HepG2 (cell line): ENCODE results near the gene DENND5A. TPM values are rescaled to one million over a fixed set of nuclear protein-coding genes. Genes with fewer than 3 reads are reported as not detected.

Experiments
- ATAC-seq: fragments of 200-7000 bp; cut with Tn5 transposase; 3 replicates; pipeline ENCODE4 v1.9.1; 2020; ENCODE audit warnings: mild to moderate bottlenecking, moderate library complexity
- BruUV-seq: library from RNA; stranded (reverse); fragments of 400-500 nt; replicated peaks from 2 replicates; lab custom pipeline; 2021; lab: Mats Ljungman, UMichigan
- CTCF ChIA-PET: fragments of 300-600 bp; formaldehyde crosslinking; extraction: SDS; loops from one replicate; lab custom pipeline; 2021; ENCODE audit warnings: low total read pairs, inconsistent platforms, low intra/inter-chr PET ratio; lab: Yijun Ruan, JAX
- POLR2A ChIA-PET: fragments of 350-600 bp; sonication (Branson Sonifier 250); formaldehyde crosslinking; loops from one replicate; lab custom pipeline; 2020; ENCODE audit warnings: antibody characterized with exemption, inconsistent platforms; lab: Yijun Ruan, JAX
- DNase-seq: peaks from one replicate; pipeline ENCODE4 v3.0.0-alpha.2; 2015; ENCODE audit warnings: low spot score
- FAIRE-seq: peaks from 3 replicates; lab custom pipeline; 2011; peaks lifted over from hg19 to GRCh38; lab: Jason Lieb, UNC
- H2AFZ ChIP-seq: one replicate; pipeline ENCODE4 v1.6.1; 2011; ENCODE audit warnings: low read length, inconsistent platforms
- H3K27ac ChIP-seq: fragments of 300-600 bp; 3 replicates; pipeline ENCODE4 v1.8.0; 2011; ENCODE audit warnings: mixed run types, mild to moderate bottlenecking, mixed read lengths, low read length, inconsistent platforms; ENCODE audit not compliant: insufficient read depth; ENCODE audit errors: extremely low read length
- H3K27me3 ChIP-seq, 2 experiments: fragments of 200-600 bp in 1 of 2; 2 replicates in 1 of 2; 3 replicates in 1 of 2; pipeline versions ENCODE4 v1.6.0 to v1.8.0; 2011; ENCODE audit warnings: low read length in 2 of 2, mild to moderate bottlenecking in 2 of 2, moderate library complexity in 2 of 2, inconsistent platforms in 1 of 2; ENCODE audit not compliant: insufficient read depth in 2 of 2, control insufficient read depth in 1 of 2
- H3K36me3 ChIP-seq, 2 experiments: fragments of 200-600 bp in 1 of 2; replicated peaks in 1 of 2; 2 replicates in 1 of 2; 3 replicates in 1 of 2; pipeline versions ENCODE4 v1.5.1 to v1.8.0; 2011; ENCODE audit warnings: low read length in 2 of 2, inconsistent platforms in 1 of 2; ENCODE audit not compliant: insufficient read depth in 2 of 2, control insufficient read depth in 1 of 2
- H3K4me1 ChIP-seq: 2 replicates; pipeline ENCODE4 v1.5.1; 2012; ENCODE audit warnings: low read length, inconsistent platforms; ENCODE audit not compliant: insufficient read depth
- H3K4me2 ChIP-seq: 2 replicates; pipeline ENCODE4 v1.6.0; 2011; ENCODE audit warnings: low read depth, low read length, inconsistent platforms
- H3K4me3 ChIP-seq, 3 experiments: fragments of 200-600 bp in 1 of 3; sonication (generic), shearing (Covaris generic) in 1 of 3; replicated peaks in 1 of 3; 2 replicates each; pipeline ENCODE4 v1.5.1; 2011 to 2016; ENCODE audit warnings: low read length in 3 of 3, inconsistent platforms in 2 of 3, low read depth in 2 of 3, mild to moderate bottlenecking in 2 of 3, control low read depth in 1 of 3, mixed read lengths in 1 of 3; ENCODE audit not compliant: insufficient read depth in 1 of 3
- H3K79me2 ChIP-seq: one replicate; pipeline ENCODE4 v1.6.1; 2011; ENCODE audit warnings: low read length, inconsistent platforms; ENCODE audit not compliant: insufficient read depth
- H3K9ac ChIP-seq: 2 replicates; pipeline ENCODE4 v1.6.0; 2011; ENCODE audit warnings: mild to moderate bottlenecking, low read depth, low read length, inconsistent platforms; ENCODE audit not compliant: insufficient read depth
- H3K9me3 ChIP-seq: 2 replicates; pipeline ENCODE4 v1.5.1; 2012; ENCODE audit warnings: mild to moderate bottlenecking, low read length
- H4K20me1 ChIP-seq: 2 replicates; pipeline ENCODE4 v1.6.0; 2011; ENCODE audit warnings: inconsistent platforms, mild to moderate bottlenecking, low read length, moderate library complexity; ENCODE audit not compliant: insufficient read depth
- ZFP36L1 ChIP-seq: sonication (generic); formaldehyde crosslinking; IDR thresholded peaks from 2 replicates; pipeline ENCODE4 v1.8.0; 2022; ENCODE audit warnings: mild to moderate bottlenecking, missing genetic modification reagents, moderate library complexity
- ZNF432 ChIP-seq: sonication (generic); formaldehyde crosslinking; IDR thresholded peaks from 2 replicates; pipeline ENCODE4 v1.5.0; 2020; ENCODE audit warnings: missing genetic modification reagents, mild to moderate bottlenecking, borderline replicate concordance
- ZNF530 ChIP-seq: sonication (generic); formaldehyde crosslinking; IDR thresholded peaks from 2 replicates; pipeline ENCODE4 v1.5.0; 2020; ENCODE audit warnings: low read depth, mild to moderate bottlenecking, missing genetic modification reagents
- ZNF883 ChIP-seq: sonication (generic); formaldehyde crosslinking; IDR thresholded peaks from 2 replicates; pipeline ENCODE4 v1.5.1; 2020; ENCODE audit warnings: mild to moderate bottlenecking, missing genetic modification reagents; ENCODE audit errors: not compliant biosample characterization
- whole genome bisulfite sequencing: methylation state at CpG from one replicate; pipeline ENCODE4 v1.1.6; 2017; ENCODE audit warnings: low lambda C conversion rate; 5-methylcytosine and 5-hydroxymethylcytosine counted together
- in situ Hi-C: cut with HindIII; loops from 2 replicates; pipeline ENCODE4 v1.10.0; 2017; ENCODE audit warnings: low pct_unique_long_range_greater_than_20kb; ENCODE audit not compliant: extremely low pct_ligation_motif_present
- intact Hi-C: fragments of 100-400 bp; cut with micrococcal nuclease; formaldehyde crosslinking; loops from one replicate; pipeline ENCODE4 v1.10.0; 2022; ENCODE audit not compliant: unreplicated experiment
- polyA plus RNA-seq, 8 experiments: library from polyadenylated mRNA; depleted of rRNA in 3 of 8; stranded (reverse) in 7 of 8; unstranded in 1 of 8; fragments of >200 nt; fragmentation: Illumina TruSeq in 4 of 8; extraction: Trizol in 4 of 8; gene quantifications; 2 replicates each; pipeline versions ENCODE4 v1.2.1 to v1.2.3, GENCODE V29; 2011 to 2016; ENCODE audit warnings: low read depth in 4 of 8, missing spikeins in 1 of 8, mixed read lengths in 1 of 8; ENCODE audit not compliant: insufficient read depth in 1 of 8
- total RNA-seq, 5 experiments: library from RNA; depleted of rRNA; stranded (reverse); fragments of >200 nt; fragmentation: Illumina TruSeq; extraction: Trizol; gene quantifications; 2 replicates each; pipeline ENCODE4 v1.2.3, GENCODE V29; 2016; ENCODE audit warnings: low read depth in 1 of 5
- TF ChIP-seq, protein P1 (sequence below): sonication (generic); formaldehyde crosslinking; IDR thresholded peaks from 2 replicates; pipeline ENCODE4 v1.5.1; 2020; ENCODE audit warnings: missing genetic modification reagents, mild to moderate bottlenecking, borderline replicate concordance

DENND5A gene
- total and polyA plus RNA-seq, 2 of the 13 experiments (the other 11 are each of a cell fraction or from before 2014, with no cell fraction given): 63.3 to 145 TPM

GRCh38 chr11:9091044-9091922 lies 173.9 kb downstream of the DENND5A start, which contains the start of gene SCUBE2:
TSS of gene SCUBE2 (minus strand) at chr11:9091599. CDS start at chr11:9091528, 71 bp downstream.
- CTCF ChIA-PET: no interaction called here
- FAIRE-seq (no peak), DNase-seq (no peak), ATAC-seq (peak; percentile 30)
- in situ Hi-C loops: no loop called here
- H3K79me2 ChIP-seq: no peaks in the 10 kb centered on the region
- no peaks in the 10 kb centered on the region for H3K36me3 ChIP-seq
- peaks cover 12% of the 10 kb centered on the region for H3K4me1 ChIP-seq
- H3K9me3 ChIP-seq: no peaks in the 10 kb centered on the region
- BruUV-seq: no TSS peak
- no peaks in the 10 kb centered on the region for H4K20me1 ChIP-seq
- WGBS: 49% methylated on average over 6 of the region's 113 CpGs
- intact Hi-C loops: loop anchor here (10.0 kb wide), 1 partner anchor 76 kb away; no protein-coding TSS in a partner anchor
- peak within 1 kb of the TSS in 1 of 3 experiments; percentile 40; a peak in 2 of 6 replicates for H3K4me3 ChIP-seq
- H3K27me3 ChIP-seq: peaks cover 1 to 59% of the 10 kb centered on the region in 2 experiments
- no peak within 1 kb of the TSS for H3K27ac ChIP-seq
- POLR2A ChIA-PET: no interaction called here
- TF ChIP-seq ZNF883 (CRISPR knock-in tag): no peak
- no peak for TF ChIP-seq ZFP36L1
- no peak within 1 kb of the TSS for H2AFZ ChIP-seq
- H3K4me2 ChIP-seq: peak within 1 kb of the TSS; percentile 32; the same call in 1 of the 2 replicates
- H3K9ac ChIP-seq: no peak within 1 kb of the TSS

GRCh38 chr11:9090488-9091043 lies 174.6 kb downstream of the DENND5A start:
- in situ Hi-C loops: no loop called here
- Histone ChIP-seq H3K79me2 (no peaks in the 10 kb centered on the region), H3K4me2 (no peak overlapping the region), H3K27ac (no peak overlapping the region), H2AFZ (no peak overlapping the region), H3K4me3 (no peak overlapping the region), H4K20me1 (no peaks in the 10 kb centered on the region), H3K9me3 (no peaks in the 10 kb centered on the region), H3K36me3 (no peaks in the 10 kb centered on the region), H3K27me3 (peaks cover 1 to 56% of the 10 kb centered on the region in 2 experiments), H3K9ac (no peak overlapping the region), H3K4me1 (peaks cover 12% of the 10 kb centered on the region)
- WGBS: 81% methylated on average over 10 of the region's 20 CpGs
- ChIA-PET CTCF (no interaction called here), POLR2A (no interaction called here)
- no peak for FAIRE-seq
- no peak for ATAC-seq
- TF ChIP-seq, protein P1, sequence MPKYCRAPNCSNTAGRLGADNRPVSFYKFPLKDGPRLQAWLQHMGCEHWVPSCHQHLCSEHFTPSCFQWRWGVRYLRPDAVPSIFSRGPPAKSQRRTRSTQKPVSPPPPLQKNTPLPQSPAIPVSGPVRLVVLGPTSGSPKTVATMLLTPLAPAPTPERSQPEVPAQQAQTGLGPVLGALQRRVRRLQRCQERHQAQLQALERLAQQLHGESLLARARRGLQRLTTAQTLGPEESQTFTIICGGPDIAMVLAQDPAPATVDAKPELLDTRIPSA (CRISPR knock-in tag): no peak
- TF ChIP-seq ZNF432 (CRISPR knock-in tag): no peak
- no peak for TF ChIP-seq ZNF530 (CRISPR knock-in tag)
- BruUV-seq: no TSS peak
- intact Hi-C loops: loop anchor here (10.0 kb wide), 1 partner anchor 76 kb away; no protein-coding TSS in a partner anchor
- no peak for DNase-seq
